SK-N-MC (cell line): ENCODE results near the gene GGA3.

Experiments
- EZH2 ChIP-seq: fragments of 200-600 bp; sonication (generic); IDR thresholded peaks from one replicate; pipeline ENCODE4 v1.6.1; 2017; ENCODE audit warnings: antibody characterized with exemption
- POLR2AphosphoS5 ChIP-seq: IDR thresholded peaks from 2 replicates; pipeline ENCODE4 v1.6.1; 2012; ENCODE audit warnings: mild to moderate bottlenecking, low read depth, low read length, borderline replicate concordance

- no peak for TF ChIP-seq EZH2
- no peak for TF ChIP-seq POLR2AphosphoS5
Observed at GRCh38 chr17:75238020-75238580, 23.3 kb downstream of the GGA3 start.
